ENCODE data around the gene DMD.
"Not testable (repeated sequence)": the region's sequence is repeated elsewhere in the genome, so short reads cannot be mapped to it uniquely, and the experiment has no call there.

The DMD gene

DNA sequence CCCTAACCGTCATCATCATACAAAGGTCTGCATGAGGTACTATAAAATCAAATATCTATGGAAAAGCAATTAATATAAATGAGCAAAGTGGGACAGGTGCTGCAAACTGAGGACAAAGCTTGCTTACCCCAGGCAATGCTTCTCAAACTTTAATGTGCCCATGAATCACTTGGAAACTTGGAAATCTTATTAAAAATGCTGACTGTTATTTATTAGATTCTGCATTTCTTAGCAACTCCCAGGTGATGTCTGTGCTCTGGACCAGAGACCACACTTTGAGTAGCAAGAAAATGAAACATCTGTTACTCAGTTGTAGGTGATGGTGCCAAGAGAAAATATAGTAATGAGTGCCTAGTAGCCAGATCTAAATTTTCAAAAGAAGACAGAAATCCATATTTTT lies 1249.1 kb downstream of the DMD start:
- no peak for DNase-seq

DNA sequence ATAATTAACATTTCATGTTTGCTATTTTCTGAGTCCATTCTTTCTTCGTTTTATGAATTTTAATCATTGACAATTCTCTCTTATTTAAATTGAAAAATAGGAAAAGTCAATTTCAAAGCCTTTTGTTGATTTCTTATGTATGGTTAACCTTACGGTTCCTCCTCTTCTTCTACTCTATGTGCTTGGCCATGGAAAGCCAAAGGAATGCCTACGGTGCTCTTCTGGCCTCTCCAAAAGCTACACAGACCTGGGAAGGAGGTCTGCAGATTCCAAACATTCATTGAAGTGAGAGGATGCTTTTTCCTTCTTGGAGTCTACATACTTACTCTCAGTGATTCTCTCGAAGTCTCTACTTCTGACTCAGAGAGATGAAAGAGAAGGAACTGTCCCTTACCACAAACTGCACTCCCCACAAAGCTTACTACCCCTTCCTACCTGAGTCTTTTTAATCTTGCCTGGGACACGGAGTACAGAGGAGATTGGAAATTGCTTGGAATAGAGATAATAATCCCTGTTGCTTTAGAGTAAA lies 1276.4 kb downstream of the DMD start:
- no peak for DNase-seq

DNA sequence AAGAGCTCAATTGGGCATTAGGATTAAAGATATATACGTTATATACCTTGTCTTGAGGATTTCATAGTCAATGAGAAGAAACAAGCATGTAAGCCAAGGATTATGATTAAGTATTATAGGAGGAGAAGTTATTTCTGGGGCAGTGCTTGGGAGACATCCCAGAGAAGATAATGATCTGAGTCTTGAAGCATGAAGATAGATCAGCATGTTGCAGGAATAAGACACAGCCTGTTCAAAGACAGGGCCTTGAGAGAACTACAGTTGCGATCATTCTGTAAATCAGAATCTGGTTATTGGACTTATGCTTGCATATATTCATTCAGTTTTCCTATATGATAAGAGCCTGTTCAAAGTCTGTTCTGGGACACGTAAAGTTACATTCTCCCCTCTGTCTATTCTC lies 1277.3 kb downstream of the DMD start:
- no peak for DNase-seq

DNA sequence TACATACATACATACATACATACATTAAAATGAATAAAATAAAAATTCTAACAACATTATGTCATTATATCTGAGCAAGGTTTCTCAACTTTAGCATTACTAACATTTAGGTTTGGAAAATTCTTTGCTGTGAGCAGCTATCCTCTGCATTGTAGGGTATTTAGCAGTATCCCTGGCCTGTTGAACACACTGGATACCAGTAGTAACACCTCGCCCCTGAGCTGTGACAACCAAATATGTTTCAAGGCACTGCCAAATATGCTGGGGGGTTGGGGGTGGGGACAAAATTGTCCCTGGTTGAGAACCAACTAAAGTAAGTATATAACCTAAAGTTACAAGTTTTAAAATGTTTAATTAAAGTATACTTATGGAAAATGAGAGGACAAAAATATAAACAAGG lies 1278.6 kb downstream of the DMD start:
- no peak for DNase-seq

DNA sequence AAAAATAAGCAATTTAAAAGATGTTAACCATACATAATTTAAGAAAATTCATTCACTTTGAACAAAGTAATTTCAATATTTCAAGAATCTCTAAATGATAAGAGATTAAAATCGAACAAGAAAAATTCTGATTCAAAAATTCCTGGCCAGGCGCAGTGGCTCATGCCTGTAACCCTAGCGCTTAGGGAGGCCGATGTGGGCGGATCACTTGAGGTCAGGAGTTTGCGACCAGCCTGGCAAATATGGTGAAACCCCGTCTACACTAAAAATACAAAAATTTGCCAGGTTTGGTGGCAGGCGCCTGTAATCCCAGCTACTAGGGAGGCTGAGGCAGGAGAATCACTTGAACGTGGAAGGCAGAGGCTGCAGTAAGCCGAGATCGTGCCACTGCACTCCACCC lies 1279.0 kb downstream of the DMD start:
- not testable (repeated sequence) for DNase-seq

DNA sequence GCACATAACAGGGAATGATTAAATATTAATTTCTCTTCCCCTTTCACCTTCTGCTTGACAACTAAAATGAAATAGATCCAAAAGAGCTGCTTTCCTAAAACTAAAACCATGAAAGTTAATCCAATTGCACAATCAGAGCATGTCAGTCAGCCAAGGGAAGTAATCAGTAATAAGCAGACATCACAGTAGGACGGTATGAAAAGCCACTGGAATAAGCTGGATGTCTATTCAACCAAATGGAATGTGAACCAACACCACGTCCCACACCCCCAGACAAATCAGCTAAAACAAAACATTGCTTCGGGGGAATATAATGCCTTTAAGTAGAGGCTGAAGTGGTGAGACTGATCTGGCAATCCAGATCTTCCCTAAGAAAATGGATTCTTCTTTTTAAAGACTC lies 1280.1 kb downstream of the DMD start:
- DNase-seq = no peak

DNA sequence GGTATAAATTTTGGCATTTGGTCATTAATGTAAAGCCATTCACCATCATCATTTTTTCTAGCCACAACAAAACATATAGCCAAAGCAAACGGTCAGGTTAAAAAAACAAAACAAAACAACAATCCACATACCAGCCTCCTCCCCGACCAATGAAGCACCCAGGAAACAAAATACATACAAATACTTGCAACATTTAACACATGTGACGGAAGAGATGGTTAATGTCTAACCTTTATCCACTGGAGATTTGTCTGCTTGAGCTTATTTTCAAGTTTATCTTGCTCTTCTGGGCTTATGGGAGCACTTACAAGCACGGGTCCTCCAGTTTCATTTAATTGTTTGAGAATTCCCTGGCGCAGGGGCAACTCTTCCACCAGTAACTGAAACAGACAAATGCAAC lies 1282.0 kb downstream of the DMD start:
- DNase-seq = no peak

DNA sequence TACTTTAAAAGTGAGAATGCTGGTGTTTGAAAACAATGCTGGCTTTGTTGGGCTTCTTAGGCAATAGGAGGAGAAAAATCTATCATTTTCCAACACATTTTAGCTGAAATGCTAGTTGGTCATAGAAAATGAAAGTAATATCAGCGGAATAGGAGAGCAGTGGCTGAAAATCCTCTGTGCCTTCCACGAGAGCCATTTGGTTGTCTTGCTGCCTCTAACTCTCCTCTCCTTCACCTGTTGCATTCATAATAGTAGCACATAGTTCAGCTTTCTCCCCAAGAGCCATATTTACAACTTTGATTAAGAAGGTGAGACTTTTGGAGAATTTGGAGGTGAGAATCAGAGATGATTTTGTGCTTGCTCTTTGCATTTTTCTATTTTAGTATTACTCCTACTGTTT lies 1290.1 kb downstream of the DMD start:
- no peak for DNase-seq

DNA sequence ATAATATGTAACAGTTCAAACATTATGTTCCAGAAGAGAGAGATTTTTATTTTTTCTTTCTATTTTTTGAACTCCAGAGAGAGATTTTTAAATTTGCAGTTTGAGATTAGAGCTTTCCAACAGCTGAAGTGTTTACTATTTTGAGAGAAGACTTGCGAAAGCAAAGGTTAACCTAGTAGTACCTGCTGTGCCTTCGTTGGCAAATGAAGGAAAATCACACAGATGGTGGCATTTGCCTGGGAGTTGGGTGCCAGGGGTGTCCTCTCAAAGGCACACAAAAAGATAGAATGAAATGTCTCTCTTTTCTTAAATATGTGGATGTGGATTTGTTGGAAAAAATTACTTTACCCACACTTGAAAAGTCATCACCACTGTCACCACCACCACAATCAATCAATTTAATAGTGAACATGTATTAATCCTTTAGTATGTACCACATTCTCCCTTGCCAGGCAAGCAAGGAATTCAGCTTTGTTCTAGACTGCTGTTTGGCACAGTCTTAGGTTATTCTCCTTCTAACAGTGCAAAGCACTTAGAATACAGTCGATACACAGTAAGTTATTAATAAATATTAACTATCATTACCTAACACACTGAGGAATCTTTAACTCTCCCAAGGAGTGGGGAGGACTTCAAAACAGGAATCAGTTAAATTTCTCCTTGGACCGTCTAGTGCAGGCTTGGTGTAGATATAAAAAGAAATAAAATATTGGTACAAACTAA lies 1301.3 kb downstream of the DMD start:
- no peak for DNase-seq

DNA sequence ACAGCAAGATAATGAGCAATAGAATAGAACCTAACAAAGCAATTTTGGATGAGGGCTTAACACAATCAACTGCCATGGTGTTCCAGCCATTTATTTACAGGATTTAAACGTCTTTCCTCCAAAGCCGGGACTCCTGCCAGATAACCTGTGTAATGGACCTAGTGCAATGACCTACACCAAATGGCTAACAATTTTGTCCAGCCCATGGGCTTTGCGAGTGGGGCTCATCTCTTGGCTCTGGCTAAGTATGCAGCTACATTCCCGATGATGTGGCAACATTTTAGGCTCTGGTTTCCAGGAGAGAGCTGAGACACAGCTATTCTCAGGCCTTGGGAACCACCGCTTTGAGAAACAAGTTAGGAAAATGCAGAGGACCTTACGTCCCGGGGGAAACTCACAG lies 1317.2 kb downstream of the DMD start:
- DNase-seq = no peak

DNA sequence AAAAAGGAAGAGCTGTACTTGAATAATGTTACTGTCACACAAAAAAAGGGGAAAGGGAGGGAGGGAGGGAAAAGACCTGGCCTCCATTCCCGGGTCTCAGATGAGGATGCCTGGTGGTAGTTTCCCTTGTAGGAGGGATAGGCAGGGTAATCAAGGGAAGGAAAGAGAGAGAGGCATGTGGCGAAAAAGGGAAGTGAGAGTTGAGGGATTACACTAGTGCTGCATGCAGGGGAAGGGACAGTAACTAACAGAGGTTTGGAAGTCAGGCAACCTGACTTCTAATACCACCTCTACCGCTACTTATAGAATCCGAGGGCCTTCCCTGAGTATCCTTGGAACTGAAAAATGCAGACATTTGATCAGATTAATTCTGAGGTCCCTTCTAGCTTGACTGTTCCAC lies 1317.8 kb downstream of the DMD start:
- DNase-seq = no peak

DNA sequence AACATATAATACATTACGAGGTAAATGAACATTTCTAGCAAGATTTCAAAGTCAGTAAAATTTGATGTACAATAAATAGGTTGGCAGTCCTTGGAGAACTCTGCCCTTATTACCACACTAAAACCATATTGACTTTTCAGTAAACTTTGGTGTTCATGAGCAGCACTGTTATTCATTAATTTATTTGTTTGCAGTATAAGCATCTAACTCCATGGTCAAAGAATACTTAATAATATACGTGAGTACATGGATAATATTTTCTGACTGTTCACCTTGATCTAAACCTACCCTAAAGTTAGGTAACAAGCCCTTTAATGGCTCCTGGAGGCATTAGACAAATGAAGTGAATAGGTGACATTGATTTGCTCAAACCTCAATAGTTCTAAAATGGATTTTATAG lies 1322.3 kb downstream of the DMD start:
- no peak for DNase-seq

DNA sequence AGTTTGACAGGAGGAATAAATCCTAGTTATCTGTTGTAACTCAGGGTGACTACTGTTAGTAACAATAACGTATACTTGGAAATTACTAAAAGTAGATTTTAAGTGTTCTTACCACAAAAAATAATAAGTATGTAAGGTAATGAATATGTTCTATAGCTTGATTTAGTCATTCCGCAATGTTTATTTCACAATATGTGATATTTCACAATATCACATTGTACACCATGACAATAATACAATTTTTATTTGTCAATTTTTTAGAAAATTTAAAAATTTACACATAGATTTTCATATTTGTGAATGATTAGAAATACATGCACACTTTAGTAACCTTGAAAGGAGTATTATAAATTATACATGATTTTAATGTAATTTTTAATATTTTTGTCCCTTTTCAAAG lies 1326.8 kb downstream of the DMD start:
- no peak for DNase-seq

DNA sequence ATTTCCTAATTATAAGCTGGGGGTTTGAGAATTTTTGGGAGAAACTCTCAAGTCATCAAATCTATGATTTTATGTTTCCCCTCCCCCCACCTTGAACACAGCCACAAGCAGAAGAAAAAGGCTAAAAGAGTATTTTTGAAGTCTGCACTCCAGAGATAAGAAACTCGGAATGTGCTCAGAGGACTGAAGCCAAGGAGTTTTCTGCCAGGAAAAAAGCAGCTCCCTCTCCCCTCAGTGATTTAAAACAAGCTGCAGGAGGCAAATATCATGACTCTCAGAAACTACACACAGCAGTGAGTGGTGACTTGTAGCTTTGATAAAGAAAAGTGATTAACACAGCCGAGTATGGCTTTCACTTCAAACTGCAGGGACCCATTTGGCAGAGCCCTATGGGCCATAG lies 1339.3 kb downstream of the DMD start:
- DNase-seq = no peak

DNA sequence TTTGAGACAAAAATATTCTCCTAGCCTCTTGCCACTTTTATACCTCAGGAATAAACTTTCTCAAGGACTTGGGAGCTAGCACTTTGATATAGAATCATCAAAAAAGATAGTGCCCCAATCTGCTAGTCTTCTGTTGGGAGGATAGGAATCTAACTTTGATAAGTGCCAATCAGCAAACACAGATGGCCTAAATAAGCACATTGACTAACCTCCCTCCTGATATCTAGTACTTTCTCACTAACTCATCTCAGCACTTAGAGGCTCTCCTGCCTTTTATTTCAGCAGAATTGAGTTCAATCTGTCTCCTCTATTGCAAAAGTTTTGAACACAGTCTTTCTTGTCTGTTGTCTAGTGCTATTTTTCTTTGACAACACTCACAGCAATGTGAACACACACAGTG lies 1341.1 kb downstream of the DMD start:
- DNase-seq = no peak

DNA sequence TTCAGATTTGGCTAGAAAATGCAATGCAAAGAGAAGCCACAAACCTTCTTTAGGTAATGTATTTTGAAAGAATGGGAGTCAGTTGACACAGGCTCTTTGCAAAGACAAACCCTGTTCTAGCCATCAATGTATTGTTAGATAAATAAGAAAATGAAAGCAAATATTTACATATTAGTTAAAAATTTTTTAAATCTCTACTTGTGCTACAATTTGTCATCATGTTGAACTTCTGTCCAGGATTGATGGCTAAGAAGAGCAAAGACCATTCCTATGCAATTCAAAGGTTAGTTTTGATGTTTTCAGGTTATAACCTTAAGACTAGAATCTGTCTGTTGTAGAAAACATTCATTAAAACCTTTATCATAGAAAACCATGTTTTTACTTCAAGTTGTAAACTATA lies 1350.7 kb downstream of the DMD start:
- no peak for DNase-seq

DNA sequence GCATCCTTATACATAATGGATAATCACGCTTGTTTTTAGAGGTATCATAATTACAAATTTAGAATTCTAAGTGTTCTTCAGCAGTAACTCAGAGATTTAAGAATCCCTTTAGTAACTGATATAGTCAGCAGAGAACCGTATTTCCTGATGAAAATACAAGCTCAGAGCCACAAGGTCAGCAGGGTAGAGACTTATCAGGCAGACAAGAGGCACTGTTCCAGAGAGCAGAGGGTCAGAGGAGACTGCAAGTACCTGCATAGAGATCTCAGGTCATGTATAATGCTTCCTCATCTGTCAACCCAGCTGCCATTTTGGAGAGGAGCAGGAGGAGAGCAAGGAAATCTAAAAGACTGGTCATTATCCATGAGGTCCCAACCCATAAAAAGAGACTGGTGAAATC lies 1352.4 kb downstream of the DMD start:
- DNase-seq = no peak

DNA sequence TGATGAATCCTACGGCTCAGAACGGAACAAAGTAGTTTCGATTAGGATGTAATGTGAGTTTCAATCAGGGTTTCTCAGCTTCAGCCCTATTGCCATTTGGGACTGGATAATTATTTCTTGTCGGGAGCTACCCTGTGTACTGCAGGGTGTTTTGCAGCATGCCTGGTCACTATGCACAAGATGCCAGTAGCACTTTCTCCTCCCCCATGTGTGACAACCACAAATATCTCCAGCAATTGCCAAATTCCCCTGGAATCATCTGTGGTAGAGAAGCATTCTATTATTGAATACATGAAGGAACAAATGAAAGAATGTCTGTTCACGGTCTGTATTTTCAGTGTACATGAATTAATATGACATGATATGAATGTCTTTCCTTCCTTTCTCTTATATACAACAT lies 1356.6 kb downstream of the DMD start:
- no peak for DNase-seq

DNA sequence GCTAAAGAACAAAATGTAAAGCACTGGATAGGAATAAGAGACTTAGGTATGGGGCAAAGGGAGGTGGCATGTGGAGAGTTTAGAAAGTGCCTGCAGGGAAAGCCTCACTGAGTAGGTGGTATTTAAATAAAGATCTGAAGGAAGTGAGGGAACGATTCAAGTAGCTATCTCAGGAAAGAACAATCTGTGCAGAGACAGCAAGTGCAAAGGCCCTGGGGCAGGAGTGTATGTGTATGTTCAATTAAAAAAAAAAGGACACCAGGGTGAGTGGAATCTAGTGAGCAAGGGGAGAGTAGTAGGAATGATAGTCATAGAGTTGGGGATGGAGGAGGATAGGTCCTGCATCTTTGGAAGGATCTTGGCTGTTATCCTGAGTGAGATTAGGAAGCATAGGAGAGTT lies 1359.6 kb downstream of the DMD start:
- no peak for DNase-seq

DNA sequence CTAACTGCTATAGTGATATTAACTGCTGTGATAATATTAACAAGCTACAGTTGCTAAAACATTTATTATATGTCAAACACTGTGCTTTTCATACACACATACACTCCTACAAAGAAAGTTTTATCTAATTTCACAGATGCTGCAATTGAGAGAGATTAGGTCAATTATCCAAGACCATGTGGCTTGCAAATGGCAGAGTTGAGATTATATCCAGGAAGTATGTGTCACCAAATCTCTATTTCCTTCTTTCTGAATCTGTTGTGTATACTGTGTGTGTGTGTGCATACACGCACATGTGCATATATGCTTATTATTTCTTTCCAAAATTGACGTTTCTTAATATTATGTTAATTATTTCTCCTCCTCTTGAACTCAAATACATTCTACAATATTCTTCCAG lies 1363.6 kb downstream of the DMD start:
- DNase-seq = no peak

DNA sequence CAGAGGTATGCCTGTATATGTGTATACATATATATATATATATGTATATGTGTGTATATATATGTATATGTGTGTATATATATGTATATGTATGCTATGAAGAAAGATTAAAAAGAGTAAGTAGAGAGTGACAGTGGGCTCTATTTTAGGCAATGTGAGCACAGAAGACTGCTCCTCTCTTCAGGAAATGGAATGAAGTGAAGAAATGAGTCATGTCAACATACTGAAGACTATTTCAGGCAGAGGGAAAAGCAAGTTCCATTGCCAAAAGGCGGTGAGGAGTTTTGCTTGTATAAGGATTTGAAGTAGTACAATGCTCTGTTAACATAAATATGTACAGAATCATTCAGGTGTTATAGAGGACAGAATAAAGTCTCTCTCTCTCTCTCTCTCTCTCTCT lies 1366.3 kb downstream of the DMD start:
- DNase-seq = no peak

DNA sequence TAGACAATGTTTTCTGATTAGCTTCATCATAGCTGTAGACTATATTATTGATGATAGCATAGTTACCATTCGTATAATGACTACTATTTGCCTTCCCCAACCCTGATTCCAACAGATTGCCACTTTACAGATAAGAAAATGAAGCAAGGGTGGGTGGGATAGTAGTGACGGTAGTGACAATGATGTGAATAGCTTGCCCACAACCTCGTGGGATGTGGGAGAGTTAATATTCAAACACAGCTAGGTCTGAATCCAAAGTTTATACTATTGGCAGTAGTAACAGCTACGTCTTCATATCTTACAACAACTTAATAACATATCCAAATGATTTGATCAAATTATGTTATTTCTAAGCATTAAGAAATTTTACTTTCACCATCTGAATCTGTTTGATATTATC lies 1372.7 kb downstream of the DMD start:
- DNase-seq = no peak

DNA sequence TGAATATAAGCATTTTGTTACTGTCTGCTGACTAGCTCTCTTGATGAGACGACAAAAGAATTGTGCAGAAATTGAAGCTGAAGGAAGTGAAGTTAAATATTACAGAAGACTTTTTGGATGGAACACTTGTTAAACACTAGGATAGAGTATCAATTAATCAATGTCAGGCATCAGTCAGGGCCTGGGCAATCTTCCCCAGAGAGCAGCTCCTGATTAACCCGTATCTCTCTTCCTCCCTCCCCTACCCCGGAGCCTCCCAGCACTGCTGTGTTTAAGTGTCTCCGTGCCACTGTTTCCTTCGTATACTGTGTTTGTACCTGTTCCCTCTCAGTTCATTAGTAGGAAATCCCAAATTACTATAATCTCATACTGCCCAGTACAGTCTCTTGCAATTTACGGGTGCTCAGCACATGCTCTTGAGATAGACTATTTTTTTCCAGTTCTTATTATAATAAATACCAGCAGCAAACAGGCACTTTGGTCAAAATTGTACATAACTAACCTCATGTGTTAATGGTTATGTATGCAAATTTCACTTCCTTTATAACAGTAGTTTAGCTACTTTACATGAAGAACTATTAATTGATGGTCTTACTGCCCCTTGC lies 1373.8 kb downstream of the DMD start:
- DNase-seq = no peak

DNA sequence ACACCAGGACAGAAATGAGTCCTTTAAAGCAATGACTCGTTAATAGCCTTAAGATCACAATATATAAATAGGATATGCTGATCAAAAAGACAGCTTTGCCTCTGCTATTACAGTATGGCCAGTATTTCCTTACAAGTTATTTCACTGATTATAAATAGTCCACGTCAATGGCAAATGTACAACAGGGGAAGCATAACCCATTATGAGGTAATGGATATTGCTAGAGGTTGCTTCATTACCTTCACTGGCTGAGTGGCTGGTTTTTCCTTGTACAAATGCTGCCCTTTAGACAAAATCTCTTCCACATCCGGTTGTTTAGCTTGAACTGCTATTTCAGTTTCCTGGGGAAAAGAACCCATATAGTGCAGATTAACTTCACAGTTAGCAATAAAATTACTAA lies 1374.9 kb downstream of the DMD start:
- no peak for DNase-seq

DNA sequence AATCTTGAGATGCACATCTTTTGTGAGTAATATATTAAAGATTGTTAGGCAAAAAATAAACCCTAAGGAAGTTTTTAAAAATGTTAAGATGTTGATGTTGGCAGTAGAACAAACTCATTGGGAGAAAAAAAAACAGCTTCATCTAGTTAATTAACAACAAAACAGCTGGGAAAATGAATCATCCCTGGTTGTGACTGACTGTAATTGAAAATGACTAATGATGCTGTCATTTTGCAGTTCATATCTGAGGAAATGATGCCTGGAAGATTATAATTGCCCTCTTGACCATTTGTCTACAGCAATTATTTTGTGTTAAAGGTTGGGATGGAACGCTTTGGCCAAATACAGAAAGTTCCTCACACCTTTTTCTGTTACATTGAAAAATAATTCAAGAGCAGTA lies 1379.1 kb downstream of the DMD start:
- peak in 1 of 2 experiments; percentile 0 for DNase-seq
